Measurements from ENCODE around the gene PADI1.
"Not testable (repeated sequence)": the region's sequence is repeated elsewhere in the genome, so short reads cannot be mapped to it uniquely, and the experiment has no call there.

GRCh38 chr1:17241780-17242074, 36.8 kb downstream of the PADI1 start:
- not testable (repeated sequence) for TF ChIP-seq CTCF, POLR2A (IDR thresholded peaks at IDR 0.05)
